SU-DHL-6 (cell line): ENCODE results near the gene DYNLT2.

Source experiments
- H2AFZ ChIP-seq: fragments of 200-600 bp; sonication (generic); 2 replicates; pipeline ENCODE4 v1.6.1; 2014; ENCODE audit warnings: low read depth, mild to moderate bottlenecking, moderate library complexity, mixed read lengths, antibody characterized with exemption, low read length; ENCODE audit not compliant: severe bottlenecking
- H3F3A ChIP-seq: fragments of 200-600 bp; shearing (Covaris generic); 2 replicates; pipeline ENCODE4 v1.6.0; 2016; ENCODE audit warnings: antibody characterized with exemption, mild to moderate bottlenecking; ENCODE audit not compliant: insufficient read depth
- H3K27ac ChIP-seq: fragments of 200-600 bp; sonication (generic); 2 replicates; pipeline ENCODE4 v1.5.1; 2016; ENCODE audit warnings: low read depth, mild to moderate bottlenecking, low read length, moderate library complexity, mixed read lengths
- H3K27me3 ChIP-seq: fragments of 200-600 bp; sonication (generic), shearing (Covaris generic); 2 replicates; pipeline ENCODE4 v1.6.0; 2014; ENCODE audit warnings: mild to moderate bottlenecking, low read length
- H3K36me3 ChIP-seq: fragments of 200-600 bp; sonication (generic); 2 replicates; pipeline ENCODE4 v1.6.1; 2014; ENCODE audit warnings: mild to moderate bottlenecking, low read length, mixed read lengths
- H3K4me2 ChIP-seq: fragments of 300-600, 200-600 bp; shearing (Covaris generic), sonication (generic); 2 replicates; pipeline ENCODE4 v1.6.0; 2014; ENCODE audit warnings: low read length, low read depth, mild to moderate bottlenecking; ENCODE audit not compliant: poor library complexity, severe bottlenecking
- H3K4me3 ChIP-seq: fragments of 200-600 bp; sonication (generic); 2 replicates; pipeline ENCODE4 v1.5.1; 2014; ENCODE audit warnings: antibody characterized with exemption, low read length, mild to moderate bottlenecking, mixed read lengths; ENCODE audit not compliant: insufficient read depth, poor library complexity, severe bottlenecking
- H3K79me2 ChIP-seq: fragments of 200-600 bp; sonication (generic); 2 replicates; pipeline ENCODE4 v1.6.1; 2014; ENCODE audit warnings: mild to moderate bottlenecking, low read length, moderate library complexity; ENCODE audit not compliant: insufficient read depth
- H3K9ac ChIP-seq: fragments of 200-600 bp; sonication (generic); 2 replicates; pipeline ENCODE4 v1.7.0; 2014; ENCODE audit warnings: mild to moderate bottlenecking, low read length
- H3K9me2 ChIP-seq: fragments of 200-600 bp; sonication (generic); replicated peaks from 2 replicates; pipeline ENCODE4 v1.6.1; 2014; ENCODE audit warnings: low read length; ENCODE audit not compliant: insufficient read depth
- H3K9me3 ChIP-seq: fragments of 200-600 bp; sonication (generic); 2 replicates; pipeline ENCODE4 v1.6.1; 2014; ENCODE audit warnings: low read length, mixed read lengths; ENCODE audit not compliant: insufficient read depth
- H4K20me1 ChIP-seq: fragments of 200-600 bp; sonication (generic); 2 replicates; pipeline ENCODE4 v1.6.1; 2014; ENCODE audit warnings: low read depth, mild to moderate bottlenecking, antibody characterized with exemption, low read length, moderate library complexity, mixed read lengths
- EZH2phosphoT487 ChIP-seq: fragments of 200-600 bp; sonication (generic), shearing (Covaris generic); conservative IDR thresholded peaks from 2 replicates; pipeline ENCODE4 v1.6.1; 2018; ENCODE audit warnings: mild to moderate bottlenecking, antibody characterized with exemption, low read length, moderate library complexity, mixed read lengths
- TF ChIP-seq, protein P1 (sequence below): fragments of 200-600 bp; sonication (generic); IDR thresholded peaks from one replicate; pipeline ENCODE4 v1.5.1; 2017; ENCODE audit warnings: antibody characterized with exemption, mild to moderate bottlenecking, low read length, moderate library complexity; ENCODE audit not compliant: insufficient read depth, poor library complexity, severe bottlenecking

The DYNLT2 gene

DNA sequence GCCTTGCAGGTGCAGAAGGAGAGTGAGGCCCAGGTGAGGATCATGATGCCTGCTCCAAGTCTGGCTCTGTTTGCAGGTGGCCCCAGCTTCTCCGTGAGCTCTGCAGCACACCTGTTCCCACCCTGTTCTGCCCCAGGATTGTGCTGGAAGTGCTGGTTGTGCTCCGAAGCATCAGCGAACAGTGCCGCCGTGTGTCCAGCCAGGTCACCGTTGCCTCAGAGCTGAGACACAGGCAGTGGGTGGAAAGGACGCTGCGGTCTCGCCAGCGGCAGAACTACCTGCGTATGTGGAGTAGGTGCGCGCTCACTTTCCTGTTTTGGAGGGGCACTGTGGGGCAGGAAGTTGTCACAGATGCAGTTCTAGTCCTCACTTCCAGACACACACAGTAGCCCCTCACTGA, 25.0 kb upstream of the DYNLT2 start:
- H3K79me2 ChIP-seq, result no peaks in the 10 kb centered on the region
- no peak overlapping the region for H3K4me3 ChIP-seq
- no peaks in the 10 kb centered on the region for H3K36me3 ChIP-seq
- no peak overlapping the region for H3K4me2 ChIP-seq
- no peaks in the 10 kb centered on the region for H3F3A ChIP-seq
- TF ChIP-seq EZH2phosphoT487, result no peak
- TF ChIP-seq, protein P1, sequence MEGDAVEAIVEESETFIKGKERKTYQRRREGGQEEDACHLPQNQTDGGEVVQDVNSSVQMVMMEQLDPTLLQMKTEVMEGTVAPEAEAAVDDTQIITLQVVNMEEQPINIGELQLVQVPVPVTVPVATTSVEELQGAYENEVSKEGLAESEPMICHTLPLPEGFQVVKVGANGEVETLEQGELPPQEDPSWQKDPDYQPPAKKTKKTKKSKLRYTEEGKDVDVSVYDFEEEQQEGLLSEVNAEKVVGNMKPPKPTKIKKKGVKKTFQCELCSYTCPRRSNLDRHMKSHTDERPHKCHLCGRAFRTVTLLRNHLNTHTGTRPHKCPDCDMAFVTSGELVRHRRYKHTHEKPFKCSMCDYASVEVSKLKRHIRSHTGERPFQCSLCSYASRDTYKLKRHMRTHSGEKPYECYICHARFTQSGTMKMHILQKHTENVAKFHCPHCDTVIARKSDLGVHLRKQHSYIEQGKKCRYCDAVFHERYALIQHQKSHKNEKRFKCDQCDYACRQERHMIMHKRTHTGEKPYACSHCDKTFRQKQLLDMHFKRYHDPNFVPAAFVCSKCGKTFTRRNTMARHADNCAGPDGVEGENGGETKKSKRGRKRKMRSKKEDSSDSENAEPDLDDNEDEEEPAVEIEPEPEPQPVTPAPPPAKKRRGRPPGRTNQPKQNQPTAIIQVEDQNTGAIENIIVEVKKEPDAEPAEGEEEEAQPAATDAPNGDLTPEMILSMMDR, result no peak
- no peak overlapping the region for H3K27ac ChIP-seq
- H4K20me1 ChIP-seq, result no peaks in the 10 kb centered on the region
- no peak overlapping the region for H2AFZ ChIP-seq
- H3K9ac ChIP-seq, result no peak overlapping the region
- no peaks in the 10 kb centered on the region for H3K27me3 ChIP-seq
- no peaks in the 10 kb centered on the region for H3K9me2 ChIP-seq
- no peaks in the 10 kb centered on the region for H3K9me3 ChIP-seq

DNA sequence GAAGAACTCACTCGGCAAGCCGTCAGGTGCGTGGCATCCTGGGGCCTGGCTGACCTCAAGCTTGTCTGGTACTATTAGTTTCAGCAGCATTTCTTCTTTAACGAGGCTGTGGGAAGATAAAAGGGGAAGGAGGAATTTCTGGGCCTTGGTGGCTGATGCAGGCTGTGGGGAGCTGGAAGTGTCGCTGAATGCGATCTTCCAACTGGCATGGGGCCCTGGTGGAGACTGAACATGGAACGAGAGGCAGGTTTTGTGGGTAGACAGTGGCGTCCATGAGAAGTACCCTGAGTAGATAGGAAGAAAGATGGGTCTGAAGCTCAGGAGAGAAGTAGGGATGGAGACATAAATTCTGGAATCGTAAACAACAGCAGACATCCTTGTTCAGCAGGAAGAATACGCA, 23.9 kb upstream of the DYNLT2 start:
- no peak for TF ChIP-seq EZH2phosphoT487
- TF ChIP-seq, protein P1, result no peak
- Histone ChIP-seq H3K27ac (no peak overlapping the region), H3K9me3 (no peaks in the 10 kb centered on the region), H3K9ac (no peak overlapping the region), H2AFZ (no peak overlapping the region), H3K9me2 (no peaks in the 10 kb centered on the region), H3K27me3 (no peaks in the 10 kb centered on the region), H3K4me2 (no peak overlapping the region), H4K20me1 (no peaks in the 10 kb centered on the region), H3K4me3 (no peak overlapping the region), H3F3A (no peaks in the 10 kb centered on the region), H3K36me3 (no peaks in the 10 kb centered on the region), H3K79me2 (no peaks in the 10 kb centered on the region)

DNA sequence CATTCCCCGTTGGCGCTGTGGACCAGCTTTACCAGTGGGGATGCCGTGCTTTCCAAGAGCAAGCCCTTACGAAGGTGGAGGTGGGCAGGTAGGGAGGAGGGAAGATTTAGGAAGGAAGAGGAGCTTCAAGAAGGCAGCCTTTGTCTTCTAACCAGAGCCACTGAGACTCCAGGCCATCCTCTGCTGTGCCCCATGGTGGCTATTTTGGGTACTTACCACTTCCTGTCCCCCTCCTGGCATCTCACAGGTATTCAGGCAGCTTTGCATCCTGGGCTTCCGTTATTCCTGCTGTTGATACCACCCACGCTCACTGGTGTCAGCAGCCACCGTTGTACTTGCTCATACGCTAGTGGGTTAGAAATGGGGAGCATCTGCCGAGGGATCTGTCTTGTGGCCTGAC, 23.0 kb upstream of the DYNLT2 start:
- TF ChIP-seq EZH2phosphoT487, result no peak
- TF ChIP-seq, protein P1, result no peak
- Histone ChIP-seq H3K4me2 (no peak overlapping the region), H3K27ac (no peak overlapping the region), H3K79me2 (no peaks in the 10 kb centered on the region), H4K20me1 (no peaks in the 10 kb centered on the region), H3K27me3 (no peaks in the 10 kb centered on the region), H3K9ac (no peak overlapping the region), H2AFZ (no peak overlapping the region), H3K9me3 (no peaks in the 10 kb centered on the region), H3K9me2 (no peaks in the 10 kb centered on the region), H3F3A (no peaks in the 10 kb centered on the region), H3K36me3 (no peaks in the 10 kb centered on the region), H3K4me3 (no peak overlapping the region)
